Neural cell (in vitro differentiated cells): ENCODE data around the gene UBAP1.

Experiments used
- CTCF ChIP-seq: fragments of 450-650 bp; IDR thresholded peaks from 2 replicates; pipeline ENCODE4 v1.5.1; 2014; ENCODE audit warnings: antibody characterized with exemption, mild to moderate bottlenecking, moderate library complexity; ENCODE audit not compliant: poor library complexity, severe bottlenecking
- EZH2 ChIP-seq: fragments of 200-600, 300-800 bp; shearing (Covaris generic), sonication (generic); IDR thresholded peaks from 2 replicates; pipeline ENCODE4 v1.6.1; 2014; ENCODE audit warnings: antibody characterized with exemption, low read length, borderline replicate concordance, mild to moderate bottlenecking; ENCODE audit not compliant: insufficient read depth, poor library complexity, severe bottlenecking
- POLR2AphosphoS5 ChIP-seq: IDR thresholded peaks from 2 replicates; pipeline ENCODE4 v1.6.1; 2012
- RAD21 ChIP-seq: fragments of 450-650 bp; conservative IDR thresholded peaks from 2 replicates; pipeline ENCODE4 v1.6.1; 2014; ENCODE audit warnings: antibody characterized with exemption, mild to moderate bottlenecking, moderate library complexity
- REST ChIP-seq: IDR thresholded peaks from 2 replicates; pipeline ENCODE4 v1.6.1; 2012; ENCODE audit warnings: borderline replicate concordance
- TAF1 ChIP-seq: IDR thresholded peaks from 2 replicates; pipeline ENCODE4 v1.6.1; 2012; ENCODE audit warnings: low read depth

GRCh38 chr9:34197756-34198711 is 19.2 kb downstream of the UBAP1 start:
- TF ChIP-seq TAF1: no peak
- no peak for TF ChIP-seq REST
- TF ChIP-seq POLR2AphosphoS5: no peak
- TF ChIP-seq CTCF: no peak
- no peak for TF ChIP-seq EZH2
- TF ChIP-seq RAD21: no peak
